Ovary (tissue), 3 donors: ENCODE measurements around the gene SLC22A6.

Source experiments
- EP300 ChIP-seq: sonication (generic); formaldehyde crosslinking; IDR thresholded peaks from one replicate; pipeline ENCODE4 v1.6.1; 2017; ENCODE audit warnings: antibody characterized with exemption
- POLR2A ChIP-seq: fragments of 450-650 bp; IDR thresholded peaks from one replicate; pipeline ENCODE4 v1.6.1; 2017; ENCODE audit warnings: antibody characterized with exemption, mild to moderate bottlenecking, moderate library complexity
- TF ChIP-seq, protein P1 (sequence below), 3 donors: fragments of 450-650 bp in 2 of 3; fragments of 200-600 bp in 1 of 3; IDR thresholded peaks; one replicate each; pipeline versions ENCODE4 v1.5.1 to v1.8.0; 2016 to 2022; ENCODE audit warnings: antibody characterized with exemption in 3 of 3, mild to moderate bottlenecking in 1 of 3
- donor health status: DM: no; HTN: no; CAD: no.

DNA sequence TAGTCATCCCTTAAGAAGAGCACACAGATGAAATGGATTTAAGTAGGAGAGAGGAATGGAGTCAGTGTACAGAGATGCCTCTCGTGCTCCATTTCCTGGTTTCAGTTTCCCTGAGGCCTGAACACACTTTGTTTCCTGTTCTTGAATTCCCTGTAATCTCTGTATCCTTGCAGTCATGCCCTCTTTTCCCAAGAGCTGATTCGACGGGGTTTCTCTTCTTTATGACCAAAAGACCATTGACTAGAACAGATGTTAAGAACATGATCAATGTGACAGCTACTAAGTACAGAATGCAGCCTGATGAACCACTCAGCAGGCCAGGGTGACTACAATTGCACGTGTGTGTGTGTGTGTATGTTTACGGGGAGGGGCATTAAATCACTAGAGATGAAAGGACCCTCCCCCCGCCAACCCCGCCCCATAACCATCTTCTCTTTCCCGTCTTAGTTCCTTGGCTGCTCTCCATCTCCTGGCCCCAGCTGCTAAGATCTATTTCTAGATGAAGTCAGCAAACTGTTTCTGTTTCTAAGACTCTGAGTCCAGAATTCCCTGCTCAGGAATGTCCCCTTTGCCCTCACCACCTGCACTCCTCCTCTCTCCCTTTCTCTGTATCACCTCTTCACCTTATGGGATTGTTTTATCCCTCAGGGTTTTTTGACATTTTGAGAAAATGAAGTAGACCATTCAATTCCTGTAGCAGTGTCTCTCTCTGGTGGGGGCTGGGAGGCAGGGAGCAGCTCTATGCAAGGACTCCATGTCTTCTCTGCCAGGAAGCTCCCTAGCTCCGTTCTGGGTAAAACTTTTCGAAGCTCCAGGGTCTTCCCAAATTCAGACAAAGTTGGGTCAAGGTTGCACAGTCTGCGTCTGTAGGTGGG lies 26.0 kb downstream of the SLC22A6 start:
- TF ChIP-seq, protein P1, sequence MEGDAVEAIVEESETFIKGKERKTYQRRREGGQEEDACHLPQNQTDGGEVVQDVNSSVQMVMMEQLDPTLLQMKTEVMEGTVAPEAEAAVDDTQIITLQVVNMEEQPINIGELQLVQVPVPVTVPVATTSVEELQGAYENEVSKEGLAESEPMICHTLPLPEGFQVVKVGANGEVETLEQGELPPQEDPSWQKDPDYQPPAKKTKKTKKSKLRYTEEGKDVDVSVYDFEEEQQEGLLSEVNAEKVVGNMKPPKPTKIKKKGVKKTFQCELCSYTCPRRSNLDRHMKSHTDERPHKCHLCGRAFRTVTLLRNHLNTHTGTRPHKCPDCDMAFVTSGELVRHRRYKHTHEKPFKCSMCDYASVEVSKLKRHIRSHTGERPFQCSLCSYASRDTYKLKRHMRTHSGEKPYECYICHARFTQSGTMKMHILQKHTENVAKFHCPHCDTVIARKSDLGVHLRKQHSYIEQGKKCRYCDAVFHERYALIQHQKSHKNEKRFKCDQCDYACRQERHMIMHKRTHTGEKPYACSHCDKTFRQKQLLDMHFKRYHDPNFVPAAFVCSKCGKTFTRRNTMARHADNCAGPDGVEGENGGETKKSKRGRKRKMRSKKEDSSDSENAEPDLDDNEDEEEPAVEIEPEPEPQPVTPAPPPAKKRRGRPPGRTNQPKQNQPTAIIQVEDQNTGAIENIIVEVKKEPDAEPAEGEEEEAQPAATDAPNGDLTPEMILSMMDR (IDR thresholded peaks at IDR 0.05) = no peak
- TF ChIP-seq POLR2A = no peak
- no peak for TF ChIP-seq EP300
